ENCODE data around the gene KRT6A.
"Not testable (repeated sequence)": the region's sequence is repeated elsewhere in the genome, so short reads cannot be mapped to it uniquely, and the experiment has no call there.

KRT6A gene

GRCh38 chr12:52454411-52455201 lies 38.5 kb downstream of the KRT6A start:
- DNase-seq: no peak

DNA sequence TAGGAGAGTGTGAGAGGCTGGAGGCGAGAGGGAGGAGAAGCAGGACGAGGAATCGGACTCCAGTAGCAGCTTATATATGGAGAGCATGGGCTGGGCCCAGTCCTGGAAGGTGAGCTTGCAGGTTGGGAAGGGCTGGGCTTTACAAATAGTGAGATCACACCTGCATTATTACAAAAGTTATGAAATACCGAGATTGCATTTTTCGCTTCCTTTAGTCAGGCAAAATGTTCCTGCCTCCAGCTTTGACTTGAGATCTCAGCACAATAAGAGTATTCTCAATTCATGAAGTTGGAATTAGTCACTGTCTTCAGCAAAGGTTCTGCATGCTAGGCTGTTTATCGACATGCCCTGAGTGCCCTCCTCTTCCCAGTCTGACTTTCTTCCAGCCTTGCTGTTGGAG lies 41.0 kb downstream of the KRT6A start, which contains the start of gene KRT6B:
Gene KRT6B (minus strand): TSS at position 46 of the 400 bp plus-strand sequence. CDS start 68 bp downstream, outside the sequence.
- no peak for DNase-seq

GRCh38 chr12:52448228-52448627 lies 44.8 kb downstream of the KRT6A start:
- no peak for DNase-seq

DNA sequence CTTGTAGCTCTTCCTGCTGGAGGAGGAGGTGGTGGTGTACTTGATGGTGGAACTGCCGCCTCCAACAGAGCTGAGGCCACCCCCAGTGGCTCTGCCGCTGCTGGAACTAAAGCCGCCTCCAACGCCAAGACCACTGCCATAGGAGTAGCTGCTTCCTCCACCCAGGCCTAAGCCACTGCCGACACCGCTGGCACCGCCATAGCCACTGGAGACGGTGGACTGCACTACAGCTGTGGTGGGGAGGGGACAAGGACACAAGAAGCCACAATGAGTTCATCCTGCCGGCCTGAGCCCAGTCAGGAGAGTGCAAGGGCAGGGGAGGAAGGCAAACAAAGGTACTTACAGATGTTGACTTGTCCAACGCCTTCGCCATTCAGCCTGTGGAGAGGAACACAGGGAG lies 45.9 kb downstream of the KRT6A start:
- not testable (repeated sequence) for DNase-seq

- DNase-seq: no peak
Measured at GRCh38 chr12:52446367-52447045, 46.6 kb downstream of the KRT6A start.

DNA sequence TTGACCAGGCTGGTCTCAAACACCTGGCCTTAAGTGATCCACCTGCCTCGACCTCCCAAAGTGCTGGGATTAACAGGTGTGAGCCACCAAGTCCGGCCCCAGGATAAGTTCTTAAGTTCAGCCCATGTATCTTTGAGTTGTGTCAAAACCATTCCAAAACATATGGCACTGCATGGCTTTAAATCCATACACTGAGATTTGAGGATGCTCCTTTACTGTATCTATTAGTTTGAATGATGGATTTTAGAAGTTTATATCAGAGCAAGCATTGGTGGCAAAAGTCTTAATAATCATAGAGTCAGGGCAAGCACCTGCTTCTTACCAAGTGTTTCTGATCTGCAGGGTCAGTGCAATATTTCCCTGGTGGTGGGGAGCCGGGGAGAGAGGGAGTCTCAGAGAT lies 47.2 kb downstream of the KRT6A start:
- no peak for DNase-seq

- no peak for DNase-seq
Measured at GRCh38 chr12:52444647-52445595, 48.1 kb downstream of the KRT6A start.

- DNase-seq: no peak
Measured at GRCh38 chr12:52443966-52444365, 49.1 kb downstream of the KRT6A start.

DNA sequence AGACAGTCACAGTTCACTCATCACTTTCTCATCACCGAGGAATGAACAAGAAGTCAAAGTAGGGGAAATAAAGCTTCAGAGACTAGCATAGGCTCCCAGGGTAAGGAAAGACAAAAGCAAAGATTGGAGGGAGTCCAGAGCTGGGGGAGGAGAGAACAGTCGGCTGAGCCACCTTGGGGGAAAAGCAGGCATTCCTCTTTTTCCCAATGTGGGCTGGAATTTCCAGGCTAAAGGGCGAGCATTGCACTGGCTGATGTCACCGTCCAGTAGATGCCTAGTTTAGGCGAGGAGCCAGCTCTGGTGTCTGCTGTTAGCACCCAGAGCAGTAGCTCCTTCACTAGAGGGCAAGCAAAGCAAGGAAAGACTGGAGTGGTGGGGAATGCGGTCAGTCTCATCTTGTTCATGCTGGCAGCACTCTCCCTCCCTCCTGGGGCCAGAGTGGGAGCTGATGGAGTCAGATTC lies 50.4 kb downstream of the KRT6A start:
- DNase-seq: no peak

DNA sequence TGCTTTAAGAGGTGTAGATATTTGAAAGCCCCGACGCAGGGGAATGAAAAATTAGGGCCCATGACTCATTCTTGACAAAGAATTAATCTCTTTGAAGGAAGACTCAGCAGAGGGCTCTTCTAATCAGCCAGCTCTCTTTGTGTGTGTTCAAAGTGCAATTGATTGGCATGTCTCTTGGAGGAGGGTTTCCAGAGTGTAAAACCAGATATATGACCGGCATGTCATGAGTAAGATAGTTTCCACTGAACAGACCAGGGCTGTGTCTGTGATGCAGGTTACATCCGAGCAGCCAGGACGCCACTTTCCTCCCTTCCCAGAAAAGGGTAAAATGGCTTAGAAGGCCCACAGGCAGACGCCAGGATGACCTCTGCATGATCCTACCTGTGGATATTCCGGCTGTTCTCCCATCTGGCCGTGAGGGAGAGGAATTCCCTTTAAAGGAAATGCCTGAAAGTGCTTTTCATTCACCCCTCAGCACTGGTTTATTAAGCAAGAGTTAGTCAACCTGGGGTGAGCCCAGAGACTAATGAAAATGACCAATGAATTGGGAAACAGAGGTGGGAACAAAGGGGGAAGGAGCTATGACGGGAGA lies 51.6 kb downstream of the KRT6A start:
- DNase-seq: no peak

DNA sequence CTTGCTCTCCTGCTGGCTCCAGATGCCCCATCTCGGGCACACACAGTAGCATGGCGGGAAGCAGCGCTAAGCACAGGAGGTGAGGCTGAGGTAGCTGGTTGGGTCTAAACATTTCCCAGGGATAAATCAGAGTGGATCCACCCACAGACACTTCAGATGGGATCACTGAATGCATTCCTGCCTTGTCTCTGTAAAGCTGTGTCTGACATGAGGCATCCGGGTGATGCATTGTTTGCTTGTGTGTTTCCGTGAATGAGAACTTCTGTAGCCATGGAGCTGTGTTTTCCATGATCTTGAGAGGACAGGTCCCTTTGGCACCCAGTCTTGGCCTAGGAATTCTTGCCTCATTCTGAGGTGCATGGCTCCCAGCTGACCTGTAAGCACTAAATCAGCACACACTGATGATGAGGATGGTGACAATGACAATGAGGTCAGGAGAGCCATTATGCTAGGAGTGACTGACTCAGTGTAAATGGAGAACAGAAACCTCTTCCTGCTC lies 52.2 kb downstream of the KRT6A start:
- no peak for DNase-seq

- DNase-seq: no peak
Measured at GRCh38 chr12:52439845-52440244, 53.2 kb downstream of the KRT6A start.

DNA sequence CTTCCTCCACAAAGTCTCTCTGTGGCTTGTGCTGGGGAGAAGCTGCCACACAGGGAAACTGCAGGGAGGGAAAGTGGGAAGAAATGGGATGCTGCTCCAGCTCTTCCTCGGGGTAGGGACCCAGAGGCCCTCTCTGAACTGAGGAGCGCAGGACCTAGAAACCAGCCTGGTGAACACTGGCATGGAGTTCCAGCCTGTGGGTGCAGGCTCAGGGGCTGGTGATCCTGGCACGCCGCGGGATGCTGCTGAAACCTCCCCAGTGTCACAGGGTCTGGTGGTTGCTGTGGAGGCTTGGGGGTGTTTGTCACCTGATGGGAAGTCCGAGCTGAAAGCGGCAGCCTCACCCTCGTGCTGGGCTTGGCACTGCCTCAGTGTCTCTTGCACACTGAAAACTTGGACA lies 53.6 kb downstream of the KRT6A start:
- DNase-seq: no peak

GRCh38 chr12:52438305-52439301 lies 54.5 kb downstream of the KRT6A start:
- no peak for DNase-seq

DNA sequence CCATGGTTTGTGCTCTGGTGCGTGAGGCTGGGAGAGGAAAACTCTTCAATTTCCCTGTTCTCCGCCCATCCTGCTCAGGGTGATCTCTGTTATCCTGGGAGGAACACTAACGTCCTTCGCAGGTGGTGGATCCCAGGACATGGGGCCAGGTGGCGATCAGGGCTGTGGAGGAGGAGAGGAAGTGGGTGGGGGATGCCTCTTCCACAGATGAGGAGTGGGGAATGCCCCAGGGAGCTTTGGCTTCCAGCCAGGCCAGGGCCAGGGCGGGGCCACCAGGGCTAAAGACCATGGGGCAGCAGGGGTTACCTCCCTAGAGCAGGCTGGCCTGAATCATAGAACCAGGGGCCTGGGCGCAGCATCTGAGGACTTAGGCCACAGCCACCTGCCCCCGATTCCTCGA lies 55.5 kb downstream of the KRT6A start:
- peak; percentile 39 for DNase-seq

Measured in NCI-H146 (cell line).